HL-60 (cell line): ENCODE data around the gene MESD.

Source experiments
- DNase-seq, 2 experiments: peaks; one replicate each; pipeline ENCODE4 v3.0.0-alpha.2; 2010 to 2020; ENCODE audit warnings: low read depth in 1 of 2, low spot score in 1 of 2
- H3K27ac ChIP-seq: fragments of 250-450 bp; sonication (Bioruptor Pico); replicated peaks from 2 replicates; pipeline ENCODE4 v1.5.1; 2020; ENCODE audit warnings: mild to moderate bottlenecking, moderate library complexity
- H3K27me3 ChIP-seq: fragments of 250-450 bp; sonication (Bioruptor Pico); 2 replicates; pipeline ENCODE4 v1.5.1; 2021; ENCODE audit warnings: mild to moderate bottlenecking, moderate library complexity; ENCODE audit not compliant: insufficient read depth, poor library complexity, severe bottlenecking
- H3K4me3 ChIP-seq: replicated peaks from 2 replicates; pipeline ENCODE4 v1.5.1; 2011; ENCODE audit warnings: mild to moderate bottlenecking, control low read depth, low read length; ENCODE audit not compliant: insufficient read depth
- CTCF ChIP-seq: IDR thresholded peaks from one replicate; pipeline ENCODE4 v1.5.1; 2011; ENCODE audit warnings: low read length, control low read depth, inconsistent platforms; ENCODE audit not compliant: insufficient read depth
- GABPA ChIP-seq: IDR thresholded peaks from 2 replicates; pipeline ENCODE4 v1.6.1; 2012; ENCODE audit warnings: low read depth
- POLR2AphosphoS5 ChIP-seq: IDR thresholded peaks from 2 replicates; pipeline ENCODE4 v1.6.1; 2012; ENCODE audit warnings: low read depth
- REST ChIP-seq: IDR thresholded peaks from 2 replicates; pipeline ENCODE4 v1.6.1; 2012; ENCODE audit warnings: low read depth; ENCODE audit not compliant: insufficient replicate concordance
- SPI1 ChIP-seq: IDR thresholded peaks from 2 replicates; pipeline ENCODE4 v1.6.1; 2012; ENCODE audit warnings: low read depth, mild to moderate bottlenecking, borderline replicate concordance

MESD gene

GRCh38 chr15:80988148-80988796 lies 1.3 kb downstream of the MESD start:
- Histone ChIP-seq H3K27ac (peak overlapping the region; percentile 89; the same call in 1 of the 2 replicates), H3K4me3 (peak overlapping the region; percentile 97), H3K27me3 (no peaks in the 10 kb centered on the region)
- TF ChIP-seq GABPA (no peak), SPI1 (no peak), CTCF (no peak), REST (no peak)
- DNase-seq = no peak

GRCh38 chr15:80986487-80986886 lies 3.1 kb downstream of the MESD start:
- no peak overlapping the region for H3K4me3 ChIP-seq
- TF ChIP-seq CTCF = no peak
- no peak for TF ChIP-seq SPI1
- TF ChIP-seq REST = no peak
- H3K27ac ChIP-seq = no peak overlapping the region
- no peaks in the 10 kb centered on the region for H3K27me3 ChIP-seq
- DNase-seq = no peak

- no peak for DNase-seq
- Histone ChIP-seq H3K27me3 (no peaks in the 10 kb centered on the region), H3K27ac (no peak overlapping the region; the same call in 1 of the 2 replicates), H3K4me3 (no peak overlapping the region)
- TF ChIP-seq GABPA (no peak), POLR2AphosphoS5 (no peak), CTCF (no peak), REST (no peak), SPI1 (no peak)
Measured at GRCh38 chr15:80985981-80986380, 3.6 kb downstream of the MESD start.
